NCI-H446 (cell line): ENCODE measurements around the gene PXT1.

Experiments used
- DNase-seq, 2 experiments: peaks; one replicate each; lab custom pipeline; 2025; lab: John Stamatoyannopoulos, UW

The PXT1 gene

GRCh38 chr6:36346486-36347273 is 96.0 kb downstream of the PXT1 start:
- DNase-seq: no peak

GRCh38 chr6:36345681-36346466 is 96.8 kb downstream of the PXT1 start:
- no peak for DNase-seq

GRCh38 chr6:36343109-36343680 is 99.5 kb downstream of the PXT1 start:
- no peak for DNase-seq

GRCh38 chr6:36340618-36341454 is 101.8 kb downstream of the PXT1 start:
- DNase-seq: peak in 1 of 2 experiments; percentile 61
